Fibroblast of villous mesenchyme (primary cell): ENCODE data around the gene RAI14. TPM values are rescaled to one million over a fixed set of nuclear protein-coding genes. Genes with fewer than 3 reads are reported as not detected.

Experiments used
- DNase-seq: peaks from one replicate; pipeline ENCODE4 v3.0.0-alpha.2; 2010; ENCODE audit warnings: low read depth
- H3K4me3 ChIP-seq: 2 replicates; pipeline ENCODE4 v1.5.1; 2011; ENCODE audit warnings: low read depth, mild to moderate bottlenecking, low read length
- total RNA-seq: library from RNA; depleted of rRNA; stranded (reverse); fragments of >200 nt; gene quantifications from 2 replicates; pipeline ENCODE4 v1.2.3, GENCODE V29; 2012
- TF ChIP-seq, protein P1 (sequence below): IDR thresholded peaks from 2 replicates; pipeline ENCODE4 v1.5.1; 2012; ENCODE audit warnings: low read depth, mild to moderate bottlenecking, low read length; ENCODE audit not compliant: insufficient read depth

RAI14 gene
- total RNA-seq, 1 donor, result 291 TPM

DNA sequence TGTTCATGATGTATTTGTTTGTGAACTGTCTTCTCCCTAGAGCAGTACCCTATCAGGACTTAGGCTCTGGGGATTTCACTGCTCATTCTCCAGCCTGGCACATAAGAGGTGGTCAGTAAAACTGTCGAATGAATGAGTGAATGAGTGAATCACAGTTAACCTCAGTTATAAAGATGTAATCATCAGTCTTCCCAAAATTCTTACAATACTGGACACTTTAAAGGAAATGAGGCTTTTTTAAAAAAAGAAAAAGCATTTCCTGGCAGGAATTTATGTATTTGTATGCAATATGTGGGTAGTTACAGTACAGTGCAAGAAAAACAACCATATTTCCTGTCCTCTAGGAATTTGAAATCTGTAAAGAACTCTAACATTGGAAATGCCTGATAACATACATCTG is 59.6 kb downstream of the RAI14 start:
- TF ChIP-seq, protein P1, sequence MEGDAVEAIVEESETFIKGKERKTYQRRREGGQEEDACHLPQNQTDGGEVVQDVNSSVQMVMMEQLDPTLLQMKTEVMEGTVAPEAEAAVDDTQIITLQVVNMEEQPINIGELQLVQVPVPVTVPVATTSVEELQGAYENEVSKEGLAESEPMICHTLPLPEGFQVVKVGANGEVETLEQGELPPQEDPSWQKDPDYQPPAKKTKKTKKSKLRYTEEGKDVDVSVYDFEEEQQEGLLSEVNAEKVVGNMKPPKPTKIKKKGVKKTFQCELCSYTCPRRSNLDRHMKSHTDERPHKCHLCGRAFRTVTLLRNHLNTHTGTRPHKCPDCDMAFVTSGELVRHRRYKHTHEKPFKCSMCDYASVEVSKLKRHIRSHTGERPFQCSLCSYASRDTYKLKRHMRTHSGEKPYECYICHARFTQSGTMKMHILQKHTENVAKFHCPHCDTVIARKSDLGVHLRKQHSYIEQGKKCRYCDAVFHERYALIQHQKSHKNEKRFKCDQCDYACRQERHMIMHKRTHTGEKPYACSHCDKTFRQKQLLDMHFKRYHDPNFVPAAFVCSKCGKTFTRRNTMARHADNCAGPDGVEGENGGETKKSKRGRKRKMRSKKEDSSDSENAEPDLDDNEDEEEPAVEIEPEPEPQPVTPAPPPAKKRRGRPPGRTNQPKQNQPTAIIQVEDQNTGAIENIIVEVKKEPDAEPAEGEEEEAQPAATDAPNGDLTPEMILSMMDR, result no peak
- H3K4me3 ChIP-seq, result no peak overlapping the region
- peak; percentile 48 for DNase-seq

DNA sequence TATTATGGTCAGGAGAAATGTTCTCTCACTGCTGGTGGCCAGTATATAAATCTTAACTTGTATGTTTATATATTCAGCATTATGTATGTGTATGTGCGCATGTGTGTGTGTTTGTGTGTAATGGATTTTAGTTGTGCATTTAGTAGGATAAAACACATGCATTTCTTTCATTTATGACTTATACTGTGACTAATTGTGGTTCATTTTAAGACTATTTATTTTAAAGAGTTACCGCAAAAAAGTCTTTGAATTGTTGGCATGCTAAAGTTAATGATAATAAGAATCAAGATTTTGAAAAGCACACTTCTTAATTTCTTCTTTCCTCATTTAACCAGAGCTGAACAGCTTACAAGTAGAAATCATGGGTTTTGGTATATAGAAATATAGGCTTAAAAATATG is 60.9 kb downstream of the RAI14 start:
- H3K4me3 ChIP-seq, result no peak overlapping the region
- peak; percentile 76 for DNase-seq

DNA sequence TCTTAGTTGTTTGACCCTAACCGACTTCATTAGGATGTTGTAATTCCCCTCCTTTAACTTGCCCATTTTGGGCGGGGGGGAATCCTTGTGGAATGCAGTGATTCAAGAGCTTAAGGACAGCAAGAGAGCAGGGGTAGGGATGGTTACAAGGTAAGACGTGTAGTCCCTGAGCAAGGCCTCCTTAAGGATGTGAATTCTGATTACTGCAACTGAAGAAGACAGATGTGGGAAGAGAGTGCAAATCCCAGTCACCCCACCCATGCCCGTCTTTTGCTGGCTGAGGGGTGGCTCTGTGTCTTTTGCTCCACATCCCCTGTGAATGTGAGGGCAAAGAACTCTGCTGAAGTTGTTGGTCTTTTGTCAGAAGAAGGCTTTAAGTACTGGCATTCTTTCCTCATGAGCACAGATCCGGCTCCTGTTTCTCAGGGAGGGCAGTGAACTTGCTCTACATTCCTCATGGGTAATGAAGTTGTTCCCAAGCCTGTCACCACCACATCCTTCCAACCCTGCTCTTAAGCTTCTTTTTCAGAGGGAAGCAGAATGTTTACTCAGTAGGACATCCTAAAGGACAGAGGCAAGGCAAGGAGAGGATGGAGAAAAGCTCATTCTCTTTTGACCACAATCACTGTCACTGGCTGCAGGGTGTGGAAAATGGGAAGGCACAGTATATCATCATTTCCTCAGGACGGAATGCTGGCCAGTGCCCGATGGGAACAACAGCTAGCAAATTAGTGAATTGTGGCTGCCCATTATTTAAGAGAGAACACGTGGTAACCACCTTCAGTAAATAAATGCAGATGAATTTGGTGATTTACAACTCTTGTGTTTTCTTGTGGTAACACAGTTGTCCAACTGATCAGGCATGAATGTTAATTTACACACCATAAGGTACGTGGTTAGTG is 61.5 kb downstream of the RAI14 start:
- peak overlapping the region; percentile 4 for H3K4me3 ChIP-seq
- peak; percentile 97 for DNase-seq
- TF ChIP-seq, protein P1, result no peak

More for the DNA sequence above, 60.9 kb downstream of the RAI14 start:
- TF ChIP-seq, protein P1, result no peak

DNA sequence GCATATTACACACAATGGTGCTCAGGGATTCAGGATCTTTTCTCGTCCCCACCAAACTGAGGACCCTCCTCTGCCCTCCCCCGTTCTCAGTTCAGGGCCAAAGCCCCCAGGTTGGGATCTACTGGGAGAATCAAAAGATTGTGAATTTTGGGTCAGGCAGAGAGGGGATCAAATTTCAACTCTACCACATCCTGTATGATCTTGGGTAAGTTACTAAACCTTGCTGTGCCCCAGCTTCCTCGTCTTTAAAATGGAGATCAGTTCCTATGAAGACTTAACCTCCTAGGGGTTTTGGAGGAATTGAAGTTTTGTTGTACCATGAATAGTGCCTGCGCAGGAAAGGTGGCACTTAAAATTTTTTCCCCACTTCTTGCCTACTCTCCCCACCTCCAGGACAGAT is 62.4 kb downstream of the RAI14 start:
- no peak overlapping the region for H3K4me3 ChIP-seq
- DNase-seq, result peak; percentile 41
- TF ChIP-seq, protein P1, result no peak

DNA sequence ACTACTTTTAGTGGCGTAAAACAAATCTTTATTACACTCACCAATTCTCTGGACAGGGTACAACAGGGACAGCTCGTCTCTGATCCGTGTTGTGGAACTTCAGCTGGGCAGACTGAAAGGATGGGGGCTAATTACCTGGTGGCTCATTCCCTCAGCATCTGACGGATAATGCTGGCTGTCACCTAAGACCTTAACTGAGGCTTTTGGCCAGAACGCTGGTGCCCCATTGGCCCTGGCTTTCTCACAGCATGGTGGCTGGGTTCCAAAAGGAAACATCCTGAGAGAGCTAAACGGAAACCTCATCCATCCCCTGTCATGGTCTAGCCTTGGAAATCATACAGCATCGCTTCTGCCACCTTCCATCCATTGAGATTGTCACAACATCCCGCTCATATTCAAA is 62.9 kb downstream of the RAI14 start:
- TF ChIP-seq, protein P1, result no peak
- H3K4me3 ChIP-seq, result no peak overlapping the region
- DNase-seq, result no peak

DNA sequence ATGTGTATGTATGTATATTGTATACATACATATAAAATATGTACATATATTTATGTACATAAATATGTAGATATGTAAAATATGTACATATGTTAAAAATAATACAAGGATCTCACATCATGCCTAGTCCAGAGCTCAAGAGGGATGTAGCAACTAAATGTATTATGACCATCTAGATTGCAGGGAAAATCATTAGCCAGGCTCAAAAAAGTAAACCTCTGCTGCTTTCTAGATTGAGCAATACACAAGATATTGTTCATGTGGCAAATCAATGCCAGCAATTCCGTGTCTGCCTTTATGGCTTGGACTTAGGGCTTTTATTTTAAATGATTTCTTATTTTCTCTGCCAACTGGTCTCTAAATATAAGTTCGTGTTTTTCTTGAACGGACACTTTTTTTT is 65.2 kb downstream of the RAI14 start:
- H3K4me3 ChIP-seq, result no peak overlapping the region
- peak; percentile 71 for DNase-seq
- TF ChIP-seq, protein P1, result no peak

DNA sequence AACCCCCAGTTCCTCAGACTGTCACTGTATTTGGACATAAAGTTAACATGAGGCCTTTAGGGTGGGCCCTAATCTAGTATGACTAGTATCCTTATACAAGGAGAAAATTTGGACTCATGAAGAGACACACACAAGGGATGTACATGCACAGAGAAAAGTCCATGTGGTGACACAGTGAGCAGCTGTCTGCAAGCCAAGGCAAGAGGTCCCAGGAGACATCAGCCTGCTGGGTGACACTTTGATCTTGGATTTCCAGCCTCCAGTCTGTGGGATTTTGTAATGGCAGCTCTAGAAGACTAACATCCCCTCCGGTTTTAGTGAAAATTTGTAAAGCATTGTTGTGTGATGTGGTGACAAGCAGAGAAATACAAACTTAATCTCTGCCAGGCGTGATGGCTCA is 66.1 kb downstream of the RAI14 start:
- TF ChIP-seq, protein P1, result no peak
- H3K4me3 ChIP-seq, result no peak overlapping the region
- no peak for DNase-seq
